Esophagus squamous epithelium (tissue), 5 donors: ENCODE results near the gene NEDD4L. TPM values are rescaled to one million over a fixed set of nuclear protein-coding genes. Genes with fewer than 3 reads are reported as not detected.
A peak's percentile ranks its signal among the peaks of the same experiment; 100 is the strongest.

Experiments used
- DNase-seq: peaks from one replicate; lab custom pipeline; 2025; lab: John Stamatoyannopoulos, UW
- H3K27ac ChIP-seq, 4 donors: fragments of 200-600 bp; sonication (generic); one replicate each; pipeline ENCODE4 v1.5.1; 2016 to 2019; ENCODE audit warnings: mild to moderate bottlenecking in 1 of 4
- H3K27me3 ChIP-seq, 4 donors: fragments of 200-600 bp; sonication (generic); 1 replicate in 3 of 4; 2 replicates in 1 of 4; pipeline versions ENCODE4 v1.5.1 to v1.6.0; 2017 to 2021; ENCODE audit warnings: antibody characterized with exemption in 1 of 4
- H3K36me3 ChIP-seq, 3 donors: fragments of 200-600 bp; sonication (generic); one replicate each; pipeline ENCODE4 v1.5.1; 2016 to 2019
- H3K4me1 ChIP-seq, 3 donors: fragments of 200-600 bp; sonication (generic); one replicate each; pipeline ENCODE4 v1.5.1; 2017 to 2019
- H3K4me3 ChIP-seq, 4 donors: fragments of 200-600 bp; sonication (generic); 1 replicate in 3 of 4; 2 replicates in 1 of 4; pipeline ENCODE4 v1.5.1; 2016 to 2019; ENCODE audit warnings: mild to moderate bottlenecking in 2 of 4, moderate library complexity in 1 of 4
- H3K9me3 ChIP-seq, 3 donors: fragments of 200-600 bp; sonication (generic); one replicate each; pipeline ENCODE4 v1.5.1; 2016 to 2019
- POLR2A ChIP-seq, 4 donors: fragments of 450-650 bp; IDR thresholded peaks; one replicate each; pipeline ENCODE4 v1.6.1; 2017; ENCODE audit warnings: antibody characterized with exemption in 4 of 4, mild to moderate bottlenecking in 4 of 4, moderate library complexity in 3 of 4
- WGBS, 2 donors: methylation state at CpG; one replicate each; pipeline ENCODE4 v1.1.5; 2018; 5-methylcytosine and 5-hydroxymethylcytosine counted together
- intact Hi-C: fragments of 100-400 bp; cut with DNase I; formaldehyde crosslinking; loops from one replicate; pipeline ENCODE4 v1.15.0; 2022
- total RNA-seq, 4 donors: library from RNA; depleted of rRNA; stranded (reverse); fragments of >200 nt; gene quantifications; one replicate each; pipeline ENCODE4 v1.1.0, GENCODE V29; 2016
- TF ChIP-seq, protein P1 (sequence below), 6 experiments: fragments of 450-650 bp in 4 of 6; fragments of 200-600 bp in 2 of 6; sonication (generic) in 2 of 6; IDR thresholded peaks; one replicate each; pipeline ENCODE4 v1.5.1; 2016 to 2019; ENCODE audit warnings: antibody characterized with exemption in 6 of 6, mild to moderate bottlenecking in 4 of 6, moderate library complexity in 4 of 6
- donor health status: DM: yes; HTN: yes; CAD: no.

NEDD4L gene
- total RNA-seq, 4 donors from 2014 or later, result 17.0 to 27.6 (median 21.9) TPM

GRCh38 chr18:58241877-58242276 is 197.9 kb downstream of the NEDD4L start:
- peaks cover 0 to 3% (median 0%) of the 10 kb centered on the region in 3 donors for H3K4me1 ChIP-seq
- no peak for DNase-seq
- no peaks in the 10 kb centered on the region for H3K36me3 ChIP-seq
- 39 to 50% methylated on average over 6 of the region's 6 CpGs for whole genome bisulfite sequencing, 2 donors
- TF ChIP-seq POLR2A (IDR thresholded peaks at IDR 0.05), result no peak
- TF ChIP-seq, protein P1, sequence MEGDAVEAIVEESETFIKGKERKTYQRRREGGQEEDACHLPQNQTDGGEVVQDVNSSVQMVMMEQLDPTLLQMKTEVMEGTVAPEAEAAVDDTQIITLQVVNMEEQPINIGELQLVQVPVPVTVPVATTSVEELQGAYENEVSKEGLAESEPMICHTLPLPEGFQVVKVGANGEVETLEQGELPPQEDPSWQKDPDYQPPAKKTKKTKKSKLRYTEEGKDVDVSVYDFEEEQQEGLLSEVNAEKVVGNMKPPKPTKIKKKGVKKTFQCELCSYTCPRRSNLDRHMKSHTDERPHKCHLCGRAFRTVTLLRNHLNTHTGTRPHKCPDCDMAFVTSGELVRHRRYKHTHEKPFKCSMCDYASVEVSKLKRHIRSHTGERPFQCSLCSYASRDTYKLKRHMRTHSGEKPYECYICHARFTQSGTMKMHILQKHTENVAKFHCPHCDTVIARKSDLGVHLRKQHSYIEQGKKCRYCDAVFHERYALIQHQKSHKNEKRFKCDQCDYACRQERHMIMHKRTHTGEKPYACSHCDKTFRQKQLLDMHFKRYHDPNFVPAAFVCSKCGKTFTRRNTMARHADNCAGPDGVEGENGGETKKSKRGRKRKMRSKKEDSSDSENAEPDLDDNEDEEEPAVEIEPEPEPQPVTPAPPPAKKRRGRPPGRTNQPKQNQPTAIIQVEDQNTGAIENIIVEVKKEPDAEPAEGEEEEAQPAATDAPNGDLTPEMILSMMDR (IDR thresholded peaks at IDR 0.05), result no peak
- no peak overlapping the region for H3K27ac ChIP-seq
- H3K27me3 ChIP-seq, result no peaks in the 10 kb centered on the region
- H3K9me3 ChIP-seq, result no peaks in the 10 kb centered on the region
- H3K4me3 ChIP-seq, result no peak overlapping the region
- intact Hi-C loops, result no loop called here

DNA sequence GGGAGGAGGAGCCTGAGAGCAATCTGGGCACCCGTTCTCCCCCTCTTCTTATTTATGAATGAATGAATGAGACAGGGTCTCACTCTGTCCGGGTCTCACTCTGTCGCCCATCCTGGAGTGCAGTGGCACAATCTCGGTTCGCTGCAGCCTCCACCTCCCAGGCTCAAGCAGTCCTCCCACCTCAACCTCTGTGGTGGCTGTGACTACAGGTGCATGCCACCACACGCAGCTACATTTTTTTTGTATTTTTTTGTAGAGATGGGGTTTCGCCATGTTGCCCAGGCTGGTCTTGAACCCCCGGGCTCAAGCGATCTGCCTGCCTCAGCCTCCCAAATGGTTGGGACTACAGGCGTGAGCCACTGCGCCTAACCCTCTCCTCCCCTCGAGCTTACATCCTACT is 198.4 kb downstream of the NEDD4L start:
- H3K4me1 ChIP-seq, result peaks cover 1 to 8% (median 4%) of the 10 kb centered on the region in 3 donors
- intact Hi-C loops, result no loop called here
- no peak for DNase-seq
- TF ChIP-seq, protein P1 (IDR thresholded peaks at IDR 0.05), result no peak
- no peak for TF ChIP-seq POLR2A (IDR thresholded peaks at IDR 0.05)
- no peaks in the 10 kb centered on the region for H3K9me3 ChIP-seq
- WGBS, 2 donors, result 88 to 94% methylated on average over 12 of the region's 12 CpGs
- H3K36me3 ChIP-seq, result no peaks in the 10 kb centered on the region
- H3K27me3 ChIP-seq, result no peaks in the 10 kb centered on the region
- H3K27ac ChIP-seq, result no peak overlapping the region
- no peak overlapping the region for H3K4me3 ChIP-seq

DNA sequence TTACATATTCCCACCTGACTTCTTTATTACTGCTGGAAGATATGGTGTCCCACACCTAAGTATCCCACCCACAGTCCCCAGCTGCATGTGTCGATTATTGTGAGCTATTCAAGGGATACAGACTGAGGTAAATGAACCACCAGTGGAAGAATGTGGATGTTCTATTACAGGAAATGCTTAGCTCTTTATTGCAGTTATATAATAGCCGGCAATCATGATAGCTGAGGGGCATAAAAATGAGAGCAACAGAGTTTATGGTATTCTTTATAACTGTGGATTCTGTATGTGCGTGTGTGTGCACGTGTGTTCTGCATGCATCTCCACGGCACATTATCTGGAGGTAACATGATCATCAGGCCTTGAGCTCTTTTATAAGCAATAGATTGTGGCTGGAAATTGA is 198.9 kb downstream of the NEDD4L start:
- H3K27ac ChIP-seq, result no peak overlapping the region
- no peak for TF ChIP-seq POLR2A (IDR thresholded peaks at IDR 0.05)
- TF ChIP-seq, protein P1 (IDR thresholded peaks at IDR 0.05), result no peak
- no peaks in the 10 kb centered on the region for H3K27me3 ChIP-seq
- WGBS, 2 donors, result 70 to 89% methylated on average over 5 of the region's 5 CpGs
- H3K4me1 ChIP-seq, result peaks cover 3 to 14% (median 7%) of the 10 kb centered on the region in 3 donors
- intact Hi-C loops, result no loop called here
- DNase-seq, result no peak
- no peaks in the 10 kb centered on the region for H3K9me3 ChIP-seq
- no peak overlapping the region for H3K4me3 ChIP-seq
- H3K36me3 ChIP-seq, result no peaks in the 10 kb centered on the region

GRCh38 chr18:58243401-58243800 is 199.4 kb downstream of the NEDD4L start:
- no peaks in the 10 kb centered on the region for H3K36me3 ChIP-seq
- no peak overlapping the region for H3K27ac ChIP-seq
- no peak overlapping the region for H3K4me3 ChIP-seq
- WGBS, 2 donors, result 88 to 96% methylated on average over 5 of the region's 5 CpGs
- no peaks in the 10 kb centered on the region for H3K27me3 ChIP-seq
- peaks cover 3 to 15% (median 7%) of the 10 kb centered on the region in 3 donors for H3K4me1 ChIP-seq
- H3K9me3 ChIP-seq, result no peaks in the 10 kb centered on the region
- intact Hi-C loops, result no loop called here
- no peak for DNase-seq
- TF ChIP-seq, protein P1 (IDR thresholded peaks at IDR 0.05), result no peak
- TF ChIP-seq POLR2A (IDR thresholded peaks at IDR 0.05), result no peak

DNA sequence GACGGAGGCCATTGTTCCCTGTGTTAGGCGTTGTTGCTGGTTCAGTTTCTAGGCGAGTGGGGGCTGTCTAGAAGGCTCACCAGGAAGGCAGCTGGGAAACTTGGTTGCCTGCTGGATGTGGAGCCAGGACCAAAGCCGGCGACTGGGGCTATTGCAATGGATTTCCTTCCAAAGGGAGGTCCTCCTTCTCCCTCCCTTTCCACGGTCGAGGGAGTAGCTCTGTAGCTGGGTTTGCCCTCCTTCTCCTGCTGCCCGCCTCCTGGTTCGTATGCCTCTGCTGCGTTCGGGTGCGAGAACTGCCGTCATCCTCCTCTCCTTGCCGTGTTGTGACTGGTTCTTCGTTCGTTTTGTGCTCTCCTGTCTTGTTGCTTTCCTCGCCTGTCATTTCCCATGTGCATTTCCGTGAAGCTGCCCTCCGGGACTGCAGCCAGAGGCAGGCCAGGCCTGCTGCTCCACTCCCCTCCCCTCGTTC is 203.4 kb downstream of the NEDD4L start:
- DNase-seq, result no peak
- peak overlapping the region; percentile 7 to 55 (median 26) for H3K4me3 ChIP-seq
- peak overlapping the region; percentile 39 to 75 (median 62) for H3K27ac ChIP-seq
- no peak for TF ChIP-seq POLR2A (IDR thresholded peaks at IDR 0.05)
- TF ChIP-seq, protein P1 (IDR thresholded peaks at IDR 0.05), result no peak
- intact Hi-C loops, result no loop called here
- no peaks in the 10 kb centered on the region for H3K36me3 ChIP-seq
- H3K9me3 ChIP-seq, result no peaks in the 10 kb centered on the region
- WGBS, 2 donors, result 13 to 48% methylated on average over 18 to 20 of the region's 20 CpGs
- H3K27me3 ChIP-seq, result no peaks in the 10 kb centered on the region
- peaks cover 3 to 15% (median 7%) of the 10 kb centered on the region in 3 donors for H3K4me1 ChIP-seq
